ENCODE results near the gene ADGRG3. TPM values are rescaled to one million over a fixed set of nuclear protein-coding genes. Genes with fewer than 3 reads are reported as not detected.

The ADGRG3 gene
- polyA plus RNA-seq (ENCODE audit: insufficient read length in 4 of 4), result under 1 TPM in 3 of 4 donors, not detected in 1; 0.23 to 0.32 (median 0.29) TPM

DNA sequence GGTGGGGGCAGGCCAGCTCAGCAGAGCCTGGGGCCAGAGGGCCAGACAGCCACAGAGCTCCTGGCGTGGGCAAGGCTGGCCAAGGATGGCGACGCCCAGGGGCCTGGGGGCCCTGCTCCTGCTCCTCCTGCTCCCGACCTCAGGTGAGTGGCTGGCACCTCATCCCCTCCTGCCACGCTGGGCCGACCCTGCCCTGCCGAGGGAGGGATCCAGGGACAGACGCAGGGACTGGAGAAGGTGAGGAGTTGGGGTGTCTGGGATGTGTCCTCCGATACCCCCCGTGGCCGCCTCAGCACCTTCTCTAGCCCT lies at the start of gene ADGRG3:
Gene ADGRG3, plus strand, starts transcription at position 44 of the 309 bp plus-strand sequence. Its CDS starts 42 bp downstream, at position 86.
- no peak for DNase-seq (ENCODE audit: low read depth in 4 of 4, low spot score in 2 of 4)

DNA sequence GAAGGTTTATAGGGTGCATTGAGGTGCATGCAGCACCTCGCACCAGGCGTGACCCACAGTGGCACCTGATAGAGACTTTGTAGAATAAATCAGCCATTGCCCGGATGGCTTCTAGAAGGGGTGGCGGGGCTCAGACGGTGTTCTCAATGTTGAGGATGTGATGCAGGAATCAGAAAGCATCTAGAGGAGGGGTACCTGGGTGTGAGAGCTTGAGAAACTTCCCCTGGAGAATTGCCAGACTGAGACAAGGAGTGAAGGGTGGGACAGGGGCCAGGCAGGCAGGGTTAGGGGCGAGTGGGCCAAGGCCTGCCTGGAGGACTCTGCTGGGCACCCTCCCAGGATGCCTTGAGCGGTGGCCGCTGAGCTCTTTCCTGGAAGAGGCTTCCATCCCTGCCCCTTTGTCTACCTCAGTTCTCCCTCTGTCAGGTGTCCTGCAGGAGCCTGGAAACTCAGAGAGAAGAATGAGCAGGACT lies 48.9 kb upstream of the ADGRG3 start:
- DNase-seq (ENCODE audit: low read depth in 4 of 4, low spot score in 2 of 4), result no peak

- DNase-seq (ENCODE audit: low read depth in 4 of 4, low spot score in 2 of 4), result no peak
Observed at GRCh38 chr16:57619606-57620334, 48.3 kb upstream of the ADGRG3 start.

GRCh38 chr16:57620335-57621231 lies 47.5 kb upstream of the ADGRG3 start:
- no peak for DNase-seq (ENCODE audit: low read depth in 4 of 4, low spot score in 2 of 4)

- DNase-seq (ENCODE audit: low read depth in 4 of 4, low spot score in 2 of 4), result no peak
Observed at GRCh38 chr16:57621521-57622271, 46.4 kb upstream of the ADGRG3 start.

DNA sequence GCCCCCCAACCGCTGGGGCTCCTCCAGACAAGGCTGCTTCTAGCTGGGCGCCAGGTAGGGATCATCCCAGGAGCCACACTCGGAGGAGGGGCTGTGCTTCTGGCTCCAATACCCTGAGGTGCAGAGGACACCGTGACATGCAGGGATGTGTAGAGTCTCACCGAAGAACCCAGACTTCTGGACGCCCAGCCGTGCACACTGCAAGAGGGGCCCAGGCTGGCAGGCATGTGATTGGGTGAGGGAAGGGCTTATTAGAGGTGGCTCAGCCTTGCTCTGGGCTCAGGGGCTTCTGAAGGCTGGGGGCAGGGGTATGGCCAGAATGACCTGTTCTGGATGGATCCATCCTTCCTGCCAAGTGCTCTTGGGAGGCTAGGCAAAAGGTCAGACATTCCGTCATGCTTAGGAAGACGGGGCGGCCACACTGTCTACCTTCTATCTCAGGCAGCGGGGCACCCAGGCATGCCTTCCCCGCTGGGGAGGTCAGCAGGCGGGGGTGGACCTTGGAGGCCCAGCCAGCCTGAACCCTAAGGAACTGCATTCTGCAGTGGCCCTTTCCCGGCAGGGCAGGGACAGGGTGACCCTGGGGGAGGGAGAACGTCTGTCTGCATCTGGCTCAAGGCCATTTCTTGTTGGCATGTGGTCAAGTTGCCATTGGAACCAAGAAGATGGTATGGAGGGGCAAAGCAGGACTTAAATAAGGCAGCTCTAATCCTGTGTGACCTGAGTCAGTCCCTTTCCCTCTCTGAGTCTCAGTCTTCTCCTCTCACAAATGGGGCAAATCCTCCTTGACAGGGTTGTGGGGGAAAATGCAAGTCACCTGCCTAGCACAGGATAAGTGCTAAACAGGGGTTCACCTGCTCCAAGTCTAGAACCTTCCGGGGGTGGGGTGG lies 45.5 kb upstream of the ADGRG3 start:
- no peak for DNase-seq (ENCODE audit: low read depth in 4 of 4, low spot score in 2 of 4)

GRCh38 chr16:57623251-57624043 lies 44.7 kb upstream of the ADGRG3 start:
- no peak for DNase-seq (ENCODE audit: low read depth in 4 of 4, low spot score in 2 of 4)

DNA sequence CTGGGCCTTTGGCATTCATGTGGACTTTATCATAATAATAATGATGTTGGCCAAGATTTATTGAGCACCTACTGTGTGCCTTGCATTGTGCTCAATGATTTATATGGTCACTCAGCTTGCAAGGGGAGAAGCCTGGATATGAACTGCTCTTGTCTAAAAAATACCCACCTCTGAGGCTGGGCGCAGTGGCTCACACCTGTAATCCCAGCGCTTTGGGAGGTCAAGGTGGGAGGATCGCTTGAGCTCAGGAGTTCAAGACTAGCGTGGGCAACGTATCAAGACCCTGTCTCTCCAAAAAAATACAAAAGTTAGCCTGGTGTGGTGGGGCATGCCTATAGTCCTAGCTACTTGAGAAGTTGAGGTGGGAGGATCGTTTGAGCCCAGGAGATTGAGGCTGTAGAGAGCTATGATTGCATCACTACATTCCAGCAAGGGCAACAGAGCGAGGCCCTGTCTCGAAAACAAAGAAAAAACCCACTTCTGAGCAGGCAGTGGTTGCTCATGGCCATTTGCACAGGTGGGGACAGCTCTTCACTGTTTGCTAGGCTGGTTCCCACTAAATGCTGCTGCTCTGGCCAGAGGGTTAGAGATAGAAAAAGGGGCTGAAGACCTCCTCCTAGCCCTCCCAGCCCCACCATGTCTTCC lies 43.9 kb upstream of the ADGRG3 start:
- DNase-seq (ENCODE audit: low read depth in 4 of 4, low spot score in 2 of 4), result no peak

- DNase-seq (ENCODE audit: low read depth in 4 of 4, low spot score in 2 of 4), result no peak
Observed at GRCh38 chr16:57624806-57625500, 43.2 kb upstream of the ADGRG3 start.

DNA sequence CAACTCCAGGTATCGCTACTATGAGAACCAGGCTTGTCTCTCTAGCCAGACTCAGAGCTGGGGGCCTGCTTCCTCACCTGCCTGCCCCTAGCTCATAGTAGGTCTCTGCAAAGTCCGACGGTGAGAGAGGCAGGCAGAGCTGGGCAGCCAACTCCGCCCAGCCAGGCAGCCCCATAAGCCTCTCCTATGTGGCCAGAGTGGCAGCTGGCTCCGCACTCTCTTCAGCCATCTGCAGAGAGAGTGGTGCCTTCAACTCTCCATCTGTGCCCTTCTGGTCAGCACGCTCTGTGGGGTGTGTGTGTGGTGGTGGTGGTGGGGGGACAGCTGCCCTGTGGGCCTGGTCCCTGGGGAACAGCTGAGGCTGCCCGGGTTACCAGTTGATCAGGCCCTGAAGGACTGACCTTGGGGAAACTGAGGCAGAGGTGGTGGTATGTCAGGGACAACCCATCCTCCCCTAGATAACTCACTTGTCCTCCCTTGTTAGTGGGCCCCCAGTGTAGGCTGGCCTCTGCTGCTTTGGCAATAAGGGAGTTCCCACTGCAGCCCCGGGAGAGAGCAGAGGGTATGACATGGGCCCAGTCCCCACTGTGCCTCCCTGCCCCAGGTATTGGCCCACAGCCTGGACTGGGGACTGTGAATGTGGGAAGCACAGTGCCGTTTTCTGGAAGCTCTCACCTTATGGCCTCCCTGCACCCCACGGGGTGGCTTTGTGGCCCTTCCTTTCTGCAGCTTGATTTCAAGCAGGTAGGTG lies 41.5 kb upstream of the ADGRG3 start:
- DNase-seq (ENCODE audit: low read depth in 4 of 4, low spot score in 2 of 4), result no peak

DNA sequence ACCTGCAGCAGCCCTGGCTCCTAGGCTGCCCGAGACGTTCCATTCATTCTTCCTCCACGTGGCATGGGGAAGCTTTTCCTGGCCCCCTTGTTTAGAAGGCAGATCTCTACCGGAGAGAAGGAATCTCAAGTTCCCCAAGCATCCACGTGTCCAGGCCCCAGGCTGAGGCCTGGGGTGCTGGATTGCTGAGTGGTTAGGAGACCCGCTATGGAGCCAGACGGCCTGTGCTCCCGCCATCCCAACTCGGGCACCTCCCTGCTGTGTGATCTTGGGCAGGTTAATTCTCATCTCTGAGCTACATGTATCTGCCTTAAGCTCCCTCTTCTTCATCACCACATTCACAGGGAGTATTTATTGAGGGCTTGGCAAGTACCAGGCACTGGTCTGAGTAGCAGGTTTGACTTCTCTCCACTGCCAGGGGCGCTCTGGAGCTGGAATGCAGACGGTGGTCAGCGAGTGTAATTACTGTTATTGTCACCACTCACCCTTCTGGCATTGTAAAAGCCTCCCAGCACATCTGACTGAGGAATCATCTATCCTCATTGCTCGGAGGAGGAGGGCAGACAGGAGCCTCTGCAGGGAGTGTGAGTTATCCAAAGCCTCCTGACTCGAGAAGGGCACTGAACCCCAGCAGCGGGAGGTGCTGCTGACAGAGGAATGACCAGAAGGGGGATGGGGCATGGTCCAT lies 40.8 kb upstream of the ADGRG3 start:
- no peak for DNase-seq (ENCODE audit: low read depth in 4 of 4, low spot score in 2 of 4)

DNA sequence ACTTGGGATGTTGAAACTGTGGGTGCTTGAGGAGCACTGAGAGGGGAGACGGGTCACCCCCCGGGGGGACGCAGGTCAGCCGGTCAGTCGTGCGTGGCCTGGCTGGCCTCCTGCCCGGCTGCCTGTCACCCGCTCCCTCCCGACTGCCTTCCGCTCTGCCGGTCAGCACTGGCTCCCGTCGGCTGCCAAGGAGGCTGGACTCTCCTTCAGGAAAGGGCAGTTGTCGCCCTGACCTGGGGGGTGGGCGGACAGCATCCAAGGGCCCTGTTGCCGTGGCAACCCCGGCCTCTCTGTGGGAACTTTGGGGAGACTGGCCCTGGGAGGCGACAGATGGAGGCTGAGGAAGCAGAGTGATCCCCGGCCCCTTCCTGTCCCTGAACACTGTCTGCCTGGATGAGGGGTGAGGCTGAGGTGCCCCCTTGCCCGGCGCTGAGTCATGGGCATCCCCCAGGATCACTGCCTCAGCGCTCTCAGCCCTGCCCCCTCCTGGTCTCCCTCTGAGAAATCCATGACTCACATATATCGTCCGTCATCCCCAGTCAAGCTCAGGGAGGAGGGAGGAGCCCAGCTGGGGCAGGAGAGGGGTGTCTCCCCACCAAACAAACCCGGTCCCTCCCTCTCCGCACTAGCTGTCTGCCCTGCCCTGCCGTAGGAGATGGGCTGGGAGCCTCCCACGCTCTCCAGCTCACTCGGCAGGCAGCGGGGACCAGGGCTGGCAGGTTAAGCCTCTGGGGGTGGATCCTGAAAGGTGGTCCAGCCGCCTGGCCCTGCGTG lies 39.9 kb upstream of the ADGRG3 start, which contains the start of gene ADGRG1:
Gene ADGRG1, plus strand, starts transcription at position 623 of the 774 bp plus-strand sequence. CDS start 21,658 bp downstream, outside the sequence.
- DNase-seq (ENCODE audit: low read depth in 4 of 4, low spot score in 2 of 4), result peak in 2 of 4 donors; percentile 63 to 74

- DNase-seq (ENCODE audit: low read depth in 4 of 4, low spot score in 2 of 4), result no peak
Observed at GRCh38 chr16:57628783-57629293, 39.3 kb upstream of the ADGRG3 start.

DNA sequence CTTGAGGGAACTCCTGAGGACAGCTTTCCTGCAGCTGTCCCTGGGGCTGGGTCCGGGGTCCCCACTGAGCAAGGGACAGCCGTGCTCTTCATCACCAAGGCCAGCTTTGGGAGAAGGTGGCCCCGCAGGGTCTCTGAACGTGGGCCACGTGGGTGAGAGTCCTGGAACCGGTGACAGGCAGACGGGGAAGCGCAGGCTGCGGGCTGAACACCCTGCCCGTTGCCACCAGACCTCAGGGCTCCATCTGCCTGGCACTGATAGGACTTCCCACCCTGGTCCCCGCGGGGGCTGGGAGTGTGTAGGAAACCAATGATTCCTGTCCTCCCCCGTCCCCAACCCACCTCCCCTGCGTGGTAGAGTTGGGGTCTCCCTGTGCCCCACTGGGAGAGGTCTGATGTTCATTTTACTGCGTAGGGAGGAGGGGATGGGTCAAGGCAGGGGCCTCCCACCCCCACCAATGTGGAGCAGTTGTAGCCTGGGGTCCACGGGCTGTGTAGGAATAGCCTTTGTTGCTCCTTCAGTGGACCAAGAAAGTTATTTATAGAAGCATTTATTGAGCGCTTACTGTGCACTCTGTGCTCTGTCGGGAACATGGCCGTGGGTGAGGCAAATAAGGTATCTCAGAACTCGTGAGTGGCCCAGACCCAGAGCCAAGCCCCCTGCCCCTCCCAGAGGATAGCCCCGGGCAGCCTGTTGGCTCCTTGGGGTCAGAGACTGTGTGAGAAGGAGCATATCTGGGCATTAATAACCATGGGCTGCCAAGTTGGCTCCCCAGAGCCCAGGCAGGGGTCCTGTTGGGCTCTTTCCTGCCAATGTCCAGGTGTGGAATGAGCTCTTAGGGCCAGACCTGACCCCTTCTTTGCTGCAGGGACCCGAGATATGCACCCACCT lies 38.3 kb upstream of the ADGRG3 start:
- no peak for DNase-seq (ENCODE audit: low read depth in 4 of 4, low spot score in 2 of 4)

DNA sequence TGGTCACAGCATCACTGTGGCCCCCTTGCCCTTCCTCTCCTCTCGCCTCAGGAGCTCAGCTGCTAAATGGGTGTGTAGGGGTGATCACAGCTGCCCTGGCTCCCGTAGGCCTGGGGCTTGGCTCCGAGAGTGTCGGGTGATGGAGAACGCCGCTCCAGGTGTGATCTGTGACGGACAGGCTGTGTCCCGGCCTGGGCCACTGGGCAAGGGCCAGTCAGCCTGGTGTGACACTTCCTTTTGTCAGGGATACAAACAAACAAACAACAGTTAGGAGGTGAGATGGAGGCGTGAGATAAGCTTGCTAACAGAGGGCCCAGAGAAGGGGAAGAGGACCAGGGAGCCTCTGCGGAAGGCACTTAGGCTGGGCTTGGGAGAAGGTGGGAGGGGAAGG lies 37.7 kb upstream of the ADGRG3 start:
- DNase-seq (ENCODE audit: low read depth in 4 of 4, low spot score in 2 of 4), result no peak
